HG03354 (cell line): ENCODE results near the gene CEP41.

Experiments used
- ATAC-seq: cut with Tn5 transposase; IDR thresholded peaks from one replicate; pipeline ENCODE4 v1.9.1; 2021; ENCODE audit warnings: mild to moderate bottlenecking; ENCODE audit not compliant: unreplicated experiment, poor library complexity, severe bottlenecking

The CEP41 gene

DNA sequence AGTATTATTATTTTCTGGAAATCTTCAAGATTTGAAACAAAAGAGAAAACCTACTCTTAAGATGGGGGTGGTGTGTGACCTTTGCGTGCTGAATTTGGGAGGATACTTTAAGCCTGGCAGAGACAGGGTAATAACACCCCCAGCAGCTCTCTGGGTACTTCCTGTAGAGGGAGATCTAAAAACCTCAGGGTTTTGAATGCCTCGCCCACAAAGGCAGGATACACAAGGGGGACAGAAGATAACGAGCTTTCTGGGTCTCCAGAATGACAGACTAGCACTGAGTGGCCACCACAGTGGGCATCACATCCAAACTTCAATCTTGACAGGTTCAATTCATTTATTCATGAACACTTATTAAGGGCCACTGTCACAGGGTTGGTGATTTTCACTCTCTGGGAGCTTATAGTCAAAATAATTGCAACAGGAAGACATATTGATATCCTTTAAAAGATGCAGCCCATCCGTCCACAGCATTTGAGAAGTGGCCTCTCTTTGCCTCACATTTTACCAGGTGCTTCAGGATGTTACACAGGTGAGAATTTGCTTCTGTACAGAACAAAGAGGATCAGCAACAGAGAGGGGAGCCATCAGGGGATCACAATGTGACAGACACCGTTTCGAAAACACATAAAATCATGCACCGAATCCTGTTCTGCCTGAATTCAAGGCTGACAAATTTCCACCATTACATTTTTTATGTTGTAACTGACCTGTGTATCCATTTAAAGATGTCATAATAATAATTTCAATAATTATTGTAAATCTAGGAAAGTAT is 46.2 kb downstream of the CEP41 start:
- no peak for ATAC-seq

- ATAC-seq = no peak
Observed at GRCh38 chr7:130393841-130394411, 46.9 kb downstream of the CEP41 start.

DNA sequence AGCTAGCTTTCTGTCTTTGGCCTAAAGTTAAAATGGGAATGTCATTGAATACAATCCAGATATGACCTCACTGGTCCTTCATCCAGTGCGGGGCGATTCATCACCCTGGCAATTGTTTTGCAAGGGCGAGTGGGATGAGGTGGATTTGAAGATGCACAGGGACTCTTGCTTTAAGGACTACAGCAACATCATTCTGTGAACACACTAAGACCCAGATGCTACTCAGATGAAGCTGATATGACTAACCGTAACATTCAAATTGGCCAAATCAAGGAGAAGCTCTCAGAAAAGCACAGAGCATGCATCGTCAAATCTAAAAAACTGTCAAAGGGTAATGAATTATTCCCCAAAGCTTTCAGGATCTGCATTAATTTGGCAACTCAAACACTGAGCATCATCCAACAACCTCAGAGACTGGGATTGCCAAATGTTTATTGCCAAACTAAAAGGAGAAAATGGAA is 47.7 kb downstream of the CEP41 start:
- ATAC-seq = no peak

DNA sequence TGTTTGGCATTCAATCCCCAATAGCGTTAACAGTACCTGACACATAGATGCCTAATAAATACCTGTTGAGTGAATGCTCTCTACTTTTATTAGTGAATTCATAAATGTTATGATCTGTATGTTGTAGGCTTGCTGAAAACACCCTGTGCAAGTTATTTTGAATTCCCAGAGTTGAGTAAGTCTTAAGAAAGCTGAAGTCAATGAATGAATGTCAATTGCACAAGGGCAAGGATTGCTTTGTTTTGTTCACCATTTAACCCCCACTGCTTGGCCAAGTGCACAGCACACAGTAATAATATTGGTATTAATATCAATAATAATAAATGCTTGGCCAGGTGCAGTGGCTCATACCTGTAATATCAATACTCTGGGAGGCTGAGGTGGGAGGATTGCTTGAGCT is 50.3 kb downstream of the CEP41 start:
- ATAC-seq = no peak

- ATAC-seq = no peak
Observed at GRCh38 chr7:130388671-130389070, 52.1 kb downstream of the CEP41 start.

- no peak for ATAC-seq
Observed at GRCh38 chr7:130387628-130388403, 53.0 kb downstream of the CEP41 start.

DNA sequence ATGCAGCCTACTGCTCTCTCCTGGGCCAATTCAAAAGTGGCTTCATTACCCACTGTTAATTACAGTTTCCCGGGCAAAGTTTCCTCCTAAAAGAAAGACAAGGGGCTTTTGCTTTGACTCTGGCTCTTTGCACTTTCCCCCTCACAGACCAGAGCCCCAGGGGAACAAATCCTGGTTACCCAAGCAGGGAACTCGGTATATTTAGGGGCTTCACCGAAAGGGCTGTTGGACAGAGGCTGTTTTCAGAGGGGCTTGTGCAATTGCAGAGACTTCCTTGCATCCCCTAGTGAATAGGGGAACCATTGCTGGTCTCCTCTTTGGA is 53.5 kb downstream of the CEP41 start:
- no peak for ATAC-seq

DNA sequence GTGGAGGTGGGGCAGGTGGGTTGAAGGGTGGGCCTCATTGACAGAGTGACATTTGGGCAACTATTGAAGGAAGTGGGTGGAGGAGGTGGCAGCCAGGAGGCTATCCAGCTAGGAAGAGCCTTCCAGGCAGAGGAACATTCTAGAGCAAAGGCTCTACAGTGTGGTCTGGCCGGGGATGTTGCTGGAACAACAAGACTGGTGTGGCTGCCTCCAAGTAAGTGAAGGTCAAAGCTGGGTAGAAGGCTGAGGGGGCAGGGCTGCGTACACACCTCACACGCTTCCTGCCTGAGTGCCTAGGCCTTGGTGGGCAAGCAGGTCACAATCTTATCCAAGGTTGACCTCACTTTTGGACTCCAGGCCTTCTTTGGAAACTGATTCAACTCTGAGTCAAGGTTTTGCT is 53.9 kb downstream of the CEP41 start:
- no peak for ATAC-seq

- ATAC-seq = no peak
Observed at GRCh38 chr7:130385600-130386066, 55.2 kb downstream of the CEP41 start.

DNA sequence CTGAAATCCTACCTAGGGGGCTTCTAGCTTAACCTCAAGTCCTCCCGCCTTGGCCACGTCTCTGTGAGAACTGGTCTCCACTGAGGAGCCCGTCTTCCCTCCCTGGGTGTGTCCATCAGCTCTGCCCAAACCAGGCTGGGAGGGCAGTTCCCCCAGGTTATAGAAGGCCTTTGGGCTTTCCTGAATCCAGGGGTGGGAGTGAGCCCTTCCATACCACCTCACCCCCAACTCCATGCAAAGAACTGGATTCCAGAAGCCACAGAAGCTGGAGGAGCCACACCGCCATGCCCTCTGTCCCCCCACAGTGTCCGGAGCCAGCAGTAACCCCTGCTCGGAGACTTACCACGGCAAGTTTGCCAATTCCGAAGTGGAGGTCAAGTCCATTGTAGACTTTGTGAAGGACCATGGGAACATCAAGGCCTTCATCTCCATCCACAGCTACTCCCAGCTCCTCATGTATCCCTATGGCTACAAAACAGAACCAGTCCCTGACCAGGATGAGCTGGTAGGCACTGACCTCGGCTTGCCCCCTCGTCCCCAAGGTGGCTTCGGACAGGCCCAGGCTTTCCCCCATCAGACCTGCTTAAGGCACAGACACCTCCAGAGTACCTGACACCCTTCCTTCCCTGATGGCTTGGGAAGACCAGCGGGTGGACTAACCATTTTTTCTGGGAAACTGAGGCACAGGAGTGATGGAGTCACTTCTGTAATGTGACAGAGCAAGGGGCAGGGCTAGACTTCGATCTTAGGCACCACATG is 55.8 kb downstream of the CEP41 start:
- no peak for ATAC-seq

DNA sequence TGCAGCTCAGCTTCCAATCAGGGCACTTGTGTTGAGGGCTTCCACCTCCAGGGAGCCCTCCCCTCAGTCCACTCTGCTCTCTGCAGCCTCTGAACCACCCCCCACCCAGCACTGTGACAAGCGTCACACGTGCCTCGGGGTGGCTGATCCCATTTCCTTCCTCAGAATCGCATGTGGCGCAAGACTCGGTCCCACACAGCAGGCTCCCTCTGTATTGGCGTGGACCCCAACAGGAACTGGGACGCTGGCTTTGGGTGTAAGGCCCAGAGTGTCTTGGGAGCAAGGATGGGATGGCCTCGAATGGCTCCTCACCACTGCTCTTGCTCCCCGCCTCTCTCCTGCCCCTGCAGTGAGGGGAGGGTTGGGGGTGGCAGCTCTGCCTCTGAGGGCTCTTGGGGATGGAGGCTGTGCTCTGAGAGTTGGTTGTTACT is 56.4 kb downstream of the CEP41 start:
- ATAC-seq = no peak

GRCh38 chr7:130383187-130383980 is 57.4 kb downstream of the CEP41 start:
- ATAC-seq = no peak

DNA sequence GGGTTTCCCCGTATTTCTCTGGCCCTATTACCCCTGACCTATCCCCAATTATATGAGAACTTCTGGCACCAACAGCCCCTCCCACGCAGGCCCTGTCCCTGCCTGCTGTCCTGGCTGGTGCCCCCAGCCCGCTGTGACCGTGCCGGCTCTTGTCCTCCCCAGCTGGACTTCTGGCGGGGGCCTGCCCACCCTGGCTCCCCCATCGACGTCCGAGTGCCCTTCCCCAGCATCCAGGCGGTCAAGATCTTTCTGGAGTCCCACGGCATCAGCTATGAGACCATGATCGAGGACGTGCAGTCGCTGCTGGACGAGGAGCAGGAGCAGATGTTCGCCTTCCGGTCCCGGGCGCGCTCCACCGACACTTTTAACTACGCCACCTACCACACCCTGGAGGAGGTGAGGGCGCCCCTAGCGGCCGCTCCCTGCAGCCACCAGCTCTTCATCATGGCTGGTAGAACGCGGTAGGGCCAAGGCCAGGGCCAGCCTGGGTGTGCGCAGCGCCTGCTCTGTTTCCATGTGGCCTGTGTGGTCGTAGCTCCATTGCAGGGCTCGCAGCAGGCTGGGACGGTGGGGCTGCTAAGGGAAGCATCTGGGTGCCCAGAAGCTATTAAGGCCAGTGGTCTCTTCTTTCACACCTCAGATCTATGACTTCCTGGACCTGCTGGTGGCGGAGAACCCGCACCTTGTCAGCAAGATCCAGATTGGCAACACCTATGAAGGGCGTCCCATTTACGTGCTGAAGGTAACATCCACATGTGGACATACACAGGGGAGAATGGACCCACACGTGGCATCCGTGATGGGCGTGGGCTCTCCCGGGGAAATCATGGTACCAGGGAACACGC is 59.1 kb downstream of the CEP41 start:
- no peak for ATAC-seq

GRCh38 chr7:130380861-130381455 is 59.9 kb downstream of the CEP41 start:
- ATAC-seq = no peak

DNA sequence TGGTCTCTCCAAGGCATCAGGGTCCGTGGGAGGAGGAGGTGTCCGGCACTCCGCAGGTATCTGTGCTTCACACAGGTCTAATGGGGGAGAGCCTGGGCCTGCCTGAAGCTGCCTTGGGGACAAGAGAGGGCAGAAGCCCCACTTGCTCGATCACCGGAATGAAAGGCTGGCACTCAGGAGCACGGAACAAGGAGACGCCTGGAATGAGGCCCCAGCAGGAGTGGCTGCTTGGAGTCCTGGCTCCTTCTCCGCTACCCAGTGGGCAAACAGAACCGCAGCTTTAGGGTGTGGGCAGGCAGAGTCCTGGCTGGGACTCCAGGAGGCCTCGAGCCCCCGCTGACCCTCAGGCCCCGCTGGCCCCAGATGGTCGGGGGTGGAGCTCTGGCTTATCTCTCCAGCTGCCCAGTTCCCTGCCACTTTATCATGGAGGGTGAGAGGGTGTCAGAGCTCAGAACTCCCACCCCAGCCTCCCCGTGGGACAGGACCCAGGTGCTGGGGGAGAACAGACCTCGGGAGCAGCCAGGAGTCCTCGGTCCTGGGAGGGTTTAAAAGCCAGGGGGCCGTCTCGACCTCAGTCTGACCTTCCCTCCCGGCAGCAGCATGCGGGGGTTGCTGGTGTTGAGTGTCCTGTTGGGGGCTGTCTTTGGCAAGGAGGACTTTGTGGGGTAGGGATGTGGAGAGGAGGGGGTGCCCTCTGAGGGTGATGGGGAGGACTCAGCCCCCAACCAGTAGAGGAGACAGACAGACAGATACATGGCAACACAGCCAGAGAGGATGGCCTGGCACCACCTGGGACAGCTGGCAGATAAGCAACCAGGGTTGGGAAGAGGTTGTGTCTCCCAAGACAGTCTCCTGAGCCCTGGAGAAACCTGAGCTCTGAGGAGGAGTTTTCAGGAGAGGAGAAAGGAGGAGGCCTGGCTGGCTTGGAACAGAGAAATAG is 60.6 kb downstream of the CEP41 start, which contains the start of gene CPA1:
CPA1 (plus strand) TSS at position 574 of the 940 bp plus-strand sequence; CDS start at position 601, 27 bp downstream.
- no peak for ATAC-seq

DNA sequence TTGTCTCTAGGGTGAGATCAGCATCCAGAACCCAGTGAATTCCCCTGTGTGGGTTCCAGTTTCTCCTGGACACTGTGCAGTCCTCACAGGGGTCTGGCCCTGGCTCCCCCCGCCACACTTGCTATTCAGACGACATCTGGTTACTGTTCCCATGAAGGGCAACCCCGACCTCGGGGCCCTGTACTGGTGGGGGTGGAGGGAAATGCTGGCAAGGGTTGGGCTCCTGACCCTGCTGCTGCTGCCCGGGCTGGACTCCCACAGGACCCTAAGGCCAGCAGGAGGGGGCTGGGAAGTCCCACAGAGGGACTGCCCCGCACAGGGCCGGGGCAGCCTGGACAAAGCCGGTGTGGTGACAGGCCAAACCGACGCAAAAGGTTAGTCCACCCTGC is 61.3 kb downstream of the CEP41 start:
- no peak for ATAC-seq

DNA sequence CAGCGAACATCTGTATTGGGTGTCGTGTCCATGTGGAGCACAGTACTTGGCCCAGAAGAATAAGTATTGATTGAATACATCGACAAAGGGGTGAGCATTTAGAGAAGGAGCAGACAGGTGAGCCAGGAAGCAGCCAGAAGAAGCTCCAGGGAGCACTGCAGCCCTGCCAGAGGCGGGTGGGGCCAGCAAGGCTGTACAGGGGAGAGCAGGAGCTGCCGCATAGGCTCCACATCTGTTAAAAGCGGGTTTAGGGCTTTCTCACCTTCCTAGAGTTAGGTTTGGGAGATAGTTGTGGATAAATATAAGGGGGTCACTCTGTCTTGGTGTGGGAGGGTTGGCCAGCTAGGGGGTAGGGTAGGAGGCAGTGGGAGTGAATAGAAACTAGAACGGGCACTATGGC is 61.8 kb downstream of the CEP41 start:
- no peak for ATAC-seq
